Loucy (cell line): ENCODE results near the gene CCL28.
"Not testable (repeated sequence)": the region's sequence is repeated elsewhere in the genome, so short reads cannot be mapped to it uniquely, and the experiment has no call there.

Source experiments
- H2AFZ ChIP-seq: fragments of 200-600 bp; sonication (generic); 2 replicates; pipeline ENCODE4 v1.6.0; 2016; ENCODE audit warnings: antibody characterized with exemption, mild to moderate bottlenecking, low read length, moderate library complexity
- H3F3A ChIP-seq: fragments of 200-600 bp; 2 replicates; pipeline ENCODE4 v1.6.0; 2016; ENCODE audit warnings: antibody characterized with exemption, low read depth, mild to moderate bottlenecking
- H3K27me3 ChIP-seq: fragments of 200-600 bp; sonication (generic); 2 replicates; pipeline ENCODE4 v1.6.1; 2014; ENCODE audit warnings: low read length, mild to moderate bottlenecking; ENCODE audit not compliant: insufficient read depth, poor library complexity, severe bottlenecking
- H3K36me3 ChIP-seq: fragments of 200-600 bp; sonication (generic); 2 replicates; pipeline ENCODE4 v1.6.1; 2016; ENCODE audit warnings: low read length; ENCODE audit not compliant: insufficient read depth
- H3K4me1 ChIP-seq: fragments of 200-600 bp; sonication (generic); 2 replicates; pipeline ENCODE4 v1.5.1; 2014; ENCODE audit warnings: low read length, mild to moderate bottlenecking; ENCODE audit not compliant: insufficient read depth, poor library complexity, severe bottlenecking
- H3K4me2 ChIP-seq: fragments of 200-600 bp; sonication (generic); 2 replicates; pipeline ENCODE4 v1.6.0; 2014; ENCODE audit warnings: antibody characterized with exemption, low read length, low read depth, mild to moderate bottlenecking; ENCODE audit not compliant: poor library complexity, severe bottlenecking
- H3K4me3 ChIP-seq: fragments of 200-600 bp; sonication (generic); 2 replicates; pipeline ENCODE4 v1.5.1; 2014; ENCODE audit warnings: low read length, mild to moderate bottlenecking, mixed read lengths; ENCODE audit not compliant: poor library complexity, severe bottlenecking
- H3K79me2 ChIP-seq: fragments of 200-600 bp; sonication (generic); 2 replicates; pipeline ENCODE4 v1.6.1; 2014; ENCODE audit warnings: low read length; ENCODE audit not compliant: insufficient read depth
- H3K9ac ChIP-seq: fragments of 200-600 bp; sonication (generic); 2 replicates; pipeline ENCODE4 v1.6.0; 2014; ENCODE audit warnings: mild to moderate bottlenecking, low read depth, low read length, moderate library complexity; ENCODE audit not compliant: poor library complexity, severe bottlenecking
- H3K9me2 ChIP-seq: fragments of 200-600 bp; sonication (generic); replicated peaks from 2 replicates; pipeline ENCODE4 v1.6.1; 2016; ENCODE audit warnings: low read depth, low read length, mixed read lengths
- H3K9me3 ChIP-seq: fragments of 200-600 bp; sonication (generic); 2 replicates; pipeline ENCODE4 v1.6.1; 2014; ENCODE audit warnings: mild to moderate bottlenecking, antibody characterized with exemption, low read length, low read depth; ENCODE audit not compliant: insufficient read depth
- H4K20me1 ChIP-seq: fragments of 200-600 bp; sonication (generic); 2 replicates; pipeline ENCODE4 v1.6.0; 2014; ENCODE audit warnings: antibody characterized with exemption, low read length, mild to moderate bottlenecking; ENCODE audit not compliant: insufficient read depth, poor library complexity, severe bottlenecking
- CTCF ChIP-seq: fragments of 200-600 bp; sonication (generic); conservative IDR thresholded peaks from 2 replicates; pipeline ENCODE4 v1.5.1; 2014; ENCODE audit warnings: mild to moderate bottlenecking, antibody characterized with exemption, low read length
- EZH2phosphoT487 ChIP-seq: fragments of 200-600 bp; IDR thresholded peaks from 2 replicates; pipeline ENCODE4 v1.6.1; 2018; ENCODE audit warnings: antibody characterized with exemption, mild to moderate bottlenecking, moderate library complexity, borderline replicate concordance

Gene CCL28

DNA sequence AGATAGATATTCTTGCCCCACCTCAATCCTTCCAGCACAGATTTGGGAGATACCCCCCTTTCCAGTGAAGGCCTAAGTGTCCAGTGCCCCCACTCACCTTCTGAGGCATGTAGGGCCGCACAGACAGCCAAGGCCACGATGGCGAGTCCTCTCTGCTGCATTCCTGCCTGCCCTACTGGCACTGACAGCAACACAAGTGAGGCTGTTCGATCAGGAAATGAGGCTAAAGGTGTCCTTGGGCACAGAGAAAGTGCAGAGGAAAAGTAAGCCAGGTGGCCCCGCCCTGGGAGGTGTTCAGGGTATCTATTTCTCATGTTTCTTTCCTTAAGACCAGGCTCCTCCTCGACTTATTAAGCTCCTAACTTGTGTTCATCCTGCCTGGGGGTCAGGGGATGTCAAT is at the start of gene CCL28:
Gene CCL28, minus strand, starts transcription at position 236 of the 400 bp plus-strand sequence. Its CDS starts 75 bp downstream, at position 161.
- no peak within 1 kb of the TSS for H2AFZ ChIP-seq
- no peaks in the 10 kb centered on the region for H4K20me1 ChIP-seq
- no peaks in the 10 kb centered on the region for H3K36me3 ChIP-seq
- H3K27me3 ChIP-seq = no peaks in the 10 kb centered on the region
- no peaks in the 10 kb centered on the region for H3K9me3 ChIP-seq
- no peak within 1 kb of the TSS for H3K9ac ChIP-seq
- no peak within 1 kb of the TSS for H3K4me3 ChIP-seq
- H3K9me2 ChIP-seq = no peaks in the 10 kb centered on the region
- H3K4me2 ChIP-seq = no peak within 1 kb of the TSS
- H3F3A ChIP-seq = no peaks in the 10 kb centered on the region
- H3K79me2 ChIP-seq = no peaks in the 10 kb centered on the region
- TF ChIP-seq EZH2phosphoT487 (no peak), CTCF (no peak)
- peaks cover 7% of the 10 kb centered on the region for H3K4me1 ChIP-seq

DNA sequence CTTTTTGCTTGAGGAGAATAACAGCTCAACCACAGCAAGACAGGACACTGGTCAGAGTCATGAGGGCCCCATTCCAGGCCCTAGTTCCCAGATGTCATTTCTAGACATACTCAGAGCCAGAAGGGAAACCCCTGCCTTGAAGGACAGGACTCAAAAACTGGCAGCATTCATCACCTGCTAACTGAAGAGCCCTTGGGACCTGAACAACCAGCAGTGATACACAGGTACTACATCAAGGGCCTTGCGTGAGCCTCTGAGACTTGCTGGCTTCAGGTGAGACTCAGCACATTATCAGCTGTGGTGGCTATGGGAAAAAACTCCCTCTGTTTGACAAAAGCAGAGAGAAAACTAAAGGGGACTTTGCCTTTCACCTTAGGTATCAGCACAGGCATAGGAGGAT is 48.9 kb upstream of the CCL28 start:
- no peak overlapping the region for H3K4me3 ChIP-seq
- H3K9ac ChIP-seq = no peak overlapping the region
- H3K36me3 ChIP-seq = no peaks in the 10 kb centered on the region
- no peaks in the 10 kb centered on the region for H3F3A ChIP-seq
- no peak overlapping the region for H2AFZ ChIP-seq
- no peaks in the 10 kb centered on the region for H3K9me2 ChIP-seq
- no peak for TF ChIP-seq CTCF
- TF ChIP-seq EZH2phosphoT487 = no peak
- H4K20me1 ChIP-seq = no peaks in the 10 kb centered on the region
- peaks cover 4% of the 10 kb centered on the region; the same call in 1 of the 2 replicates for H3K79me2 ChIP-seq
- H3K4me1 ChIP-seq = no peaks in the 10 kb centered on the region
- H3K9me3 ChIP-seq = peaks cover 9% of the 10 kb centered on the region; the same call in 1 of the 2 replicates
- H3K27me3 ChIP-seq = no peaks in the 10 kb centered on the region
- no peak overlapping the region for H3K4me2 ChIP-seq

GRCh38 chr5:43456556-43456955 is 44.4 kb upstream of the CCL28 start:
- H3K79me2 ChIP-seq = peaks cover 4% of the 10 kb centered on the region; the same call in 1 of the 2 replicates
- H3K4me1 ChIP-seq = no peaks in the 10 kb centered on the region
- H4K20me1 ChIP-seq = no peaks in the 10 kb centered on the region
- TF ChIP-seq EZH2phosphoT487 (no peak), CTCF (no peak)
- H3F3A ChIP-seq = no peaks in the 10 kb centered on the region
- no peaks in the 10 kb centered on the region for H3K27me3 ChIP-seq
- H3K4me3 ChIP-seq = no peak overlapping the region
- no peak overlapping the region for H2AFZ ChIP-seq
- no peak overlapping the region for H3K4me2 ChIP-seq
- H3K9me2 ChIP-seq = no peaks in the 10 kb centered on the region
- peaks cover 9% of the 10 kb centered on the region; the same call in 1 of the 2 replicates for H3K9me3 ChIP-seq
- no peaks in the 10 kb centered on the region for H3K36me3 ChIP-seq
- no peak overlapping the region for H3K9ac ChIP-seq

DNA sequence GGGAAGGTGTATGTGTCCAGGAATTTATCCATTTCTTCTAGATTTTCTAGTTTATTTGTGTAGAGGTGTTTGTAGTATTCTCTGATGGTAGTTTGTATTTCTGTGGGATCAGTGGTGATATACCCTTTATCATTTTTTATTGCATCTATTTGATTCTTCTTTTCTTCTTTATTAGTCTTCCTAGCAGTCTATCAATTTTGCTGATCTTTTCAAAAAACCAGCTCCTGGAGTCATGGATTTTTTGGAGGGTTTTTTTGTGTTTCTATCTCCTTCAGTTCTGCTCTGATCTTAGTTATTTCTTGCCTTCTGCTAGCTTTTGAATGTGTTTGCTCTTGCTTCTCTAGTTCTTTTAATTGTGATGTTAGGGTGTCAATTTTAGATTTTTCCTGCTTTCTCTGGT is 29.4 kb upstream of the CCL28 start:
- H3F3A ChIP-seq, H3K27me3 ChIP-seq, H3K36me3 ChIP-seq, H3K9ac ChIP-seq, H3K9me3 ChIP-seq, H2AFZ ChIP-seq, H3K79me2 ChIP-seq, H3K9me2 ChIP-seq, H3K4me3 ChIP-seq, H4K20me1 ChIP-seq, H3K4me2 ChIP-seq, H3K4me1 ChIP-seq: not testable (repeated sequence)
